Measurements from ENCODE around the gene FAM163B.

Gene FAM163B

DNA sequence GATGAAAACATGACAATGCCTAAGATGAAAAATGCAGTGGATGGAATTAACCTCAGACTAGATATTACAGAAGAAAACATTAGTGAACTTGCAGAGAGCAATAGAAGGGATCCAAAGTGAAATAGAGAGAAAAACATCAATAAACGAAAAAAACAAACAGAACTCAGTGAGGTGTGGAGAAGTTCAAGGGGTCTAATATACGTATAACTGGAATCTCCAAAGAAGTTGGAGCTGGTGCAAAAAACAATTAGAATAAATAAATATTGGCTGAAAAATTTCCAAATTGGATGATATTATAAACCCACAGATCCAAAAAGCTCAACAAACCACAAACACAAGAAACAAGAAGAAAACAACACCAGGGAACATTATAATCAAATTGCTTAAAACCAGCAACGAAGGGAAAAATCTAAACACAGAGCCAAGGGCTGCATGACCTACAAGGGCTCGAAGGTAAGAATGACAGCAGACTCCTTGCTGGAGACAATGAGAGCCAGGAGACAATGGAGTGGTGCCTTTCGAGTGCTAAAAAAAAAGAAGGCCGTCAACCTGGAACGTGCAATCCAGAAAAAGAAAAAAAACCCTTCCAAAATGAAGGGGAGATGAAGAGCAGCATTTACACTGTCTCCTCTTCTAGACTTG is 11.8 kb downstream of the FAM163B start:
- H3K4me3 ChIP-seq (ENCODE audit: control insufficient read depth, low read depth, low read length), result no peak overlapping the region
- DNase-seq (ENCODE audit: low read depth), result no peak
- TF ChIP-seq, protein P1, sequence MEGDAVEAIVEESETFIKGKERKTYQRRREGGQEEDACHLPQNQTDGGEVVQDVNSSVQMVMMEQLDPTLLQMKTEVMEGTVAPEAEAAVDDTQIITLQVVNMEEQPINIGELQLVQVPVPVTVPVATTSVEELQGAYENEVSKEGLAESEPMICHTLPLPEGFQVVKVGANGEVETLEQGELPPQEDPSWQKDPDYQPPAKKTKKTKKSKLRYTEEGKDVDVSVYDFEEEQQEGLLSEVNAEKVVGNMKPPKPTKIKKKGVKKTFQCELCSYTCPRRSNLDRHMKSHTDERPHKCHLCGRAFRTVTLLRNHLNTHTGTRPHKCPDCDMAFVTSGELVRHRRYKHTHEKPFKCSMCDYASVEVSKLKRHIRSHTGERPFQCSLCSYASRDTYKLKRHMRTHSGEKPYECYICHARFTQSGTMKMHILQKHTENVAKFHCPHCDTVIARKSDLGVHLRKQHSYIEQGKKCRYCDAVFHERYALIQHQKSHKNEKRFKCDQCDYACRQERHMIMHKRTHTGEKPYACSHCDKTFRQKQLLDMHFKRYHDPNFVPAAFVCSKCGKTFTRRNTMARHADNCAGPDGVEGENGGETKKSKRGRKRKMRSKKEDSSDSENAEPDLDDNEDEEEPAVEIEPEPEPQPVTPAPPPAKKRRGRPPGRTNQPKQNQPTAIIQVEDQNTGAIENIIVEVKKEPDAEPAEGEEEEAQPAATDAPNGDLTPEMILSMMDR (IDR thresholded peaks at IDR 0.05; ENCODE audit: control insufficient read depth, insufficient read depth, low read depth, low read length, missing control alignments), result no peak

DNA sequence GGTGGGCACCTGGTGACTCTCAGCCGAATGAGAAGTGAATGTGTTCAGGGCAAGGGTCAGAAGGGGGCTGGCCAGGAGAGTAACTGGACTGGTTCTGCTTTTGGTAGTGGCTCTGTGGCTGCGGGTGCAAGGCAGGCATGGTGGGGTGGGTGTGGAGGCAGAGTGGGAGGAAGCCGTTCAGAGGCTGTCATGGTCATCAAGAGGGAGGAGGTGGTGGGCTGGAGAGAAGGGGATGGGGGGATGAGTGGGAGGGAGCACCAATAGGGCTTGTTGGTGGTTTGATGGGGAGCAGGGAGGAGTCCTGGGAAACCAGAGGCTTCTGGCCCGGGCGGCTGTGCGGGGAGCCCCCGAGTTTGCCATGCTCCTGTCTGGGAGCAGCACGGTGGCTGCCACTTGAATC is 13.3 kb downstream of the FAM163B start:
- no peak overlapping the region for H3K4me3 ChIP-seq (ENCODE audit: control insufficient read depth, low read depth, low read length)
- DNase-seq (ENCODE audit: low read depth), result no peak
- TF ChIP-seq, protein P1 (IDR thresholded peaks at IDR 0.05; ENCODE audit: control insufficient read depth, insufficient read depth, low read depth, low read length, missing control alignments), result no peak

DNA sequence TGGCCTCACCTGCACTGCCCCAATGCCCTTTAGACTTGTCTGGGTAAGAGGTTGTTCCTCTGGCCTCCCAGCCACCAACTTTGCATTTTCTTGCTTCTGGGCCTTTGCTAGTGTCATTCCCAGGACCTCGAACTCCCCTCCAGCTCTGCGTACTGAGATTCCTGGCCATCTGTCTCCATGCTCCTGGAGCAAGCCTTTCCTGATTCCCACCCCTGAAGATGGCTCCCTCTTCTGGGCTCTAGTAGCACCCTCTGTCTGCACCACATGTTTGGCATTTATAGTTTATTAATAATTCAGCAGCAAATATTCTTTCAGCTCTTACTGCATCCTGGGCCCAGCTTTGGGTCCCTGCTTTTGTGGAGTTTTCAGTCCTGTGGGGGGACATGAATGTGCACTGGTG is 14.9 kb downstream of the FAM163B start:
- no peak for DNase-seq (ENCODE audit: low read depth)
- TF ChIP-seq, protein P1 (IDR thresholded peaks at IDR 0.05; ENCODE audit: control insufficient read depth, insufficient read depth, low read depth, low read length, missing control alignments), result no peak
- H3K4me3 ChIP-seq (ENCODE audit: control insufficient read depth, low read depth, low read length), result no peak overlapping the region

DNA sequence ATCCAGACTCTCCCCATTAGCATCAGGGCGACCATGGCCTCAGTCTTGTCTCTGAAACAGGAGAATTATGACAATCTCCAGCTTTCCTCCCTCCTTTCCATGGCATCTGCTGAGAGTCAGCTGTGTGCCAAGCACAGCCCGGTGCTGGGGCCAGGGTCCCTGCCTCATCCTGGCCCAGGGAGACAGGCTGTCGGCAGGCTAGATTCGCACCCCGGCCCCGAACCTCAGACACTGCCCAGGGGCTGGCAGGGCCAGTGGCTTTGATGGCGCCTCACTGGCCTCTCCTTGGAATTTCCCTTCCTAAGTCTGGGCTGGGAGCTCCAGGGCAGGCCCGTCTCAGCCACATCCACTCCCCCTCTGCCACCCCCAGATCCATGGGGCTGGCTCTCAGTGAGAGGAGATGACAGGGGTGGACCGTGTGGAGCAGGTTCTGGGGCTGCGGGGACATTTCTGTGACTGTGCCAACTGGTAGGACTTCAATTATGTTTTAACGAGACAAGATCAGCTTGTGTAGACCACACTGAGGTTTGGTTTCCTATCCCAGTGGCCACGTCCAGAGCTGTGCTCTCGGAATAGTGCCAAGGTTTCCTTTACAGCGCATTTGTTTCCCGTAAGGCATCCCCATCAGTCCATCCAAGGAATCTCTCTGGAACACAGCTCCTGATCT is 15.5 kb downstream of the FAM163B start:
- TF ChIP-seq, protein P1 (IDR thresholded peaks at IDR 0.05; ENCODE audit: control insufficient read depth, insufficient read depth, low read depth, low read length, missing control alignments), result no peak
- H3K4me3 ChIP-seq (ENCODE audit: control insufficient read depth, low read depth, low read length), result no peak overlapping the region
- no peak for DNase-seq (ENCODE audit: low read depth)

DNA sequence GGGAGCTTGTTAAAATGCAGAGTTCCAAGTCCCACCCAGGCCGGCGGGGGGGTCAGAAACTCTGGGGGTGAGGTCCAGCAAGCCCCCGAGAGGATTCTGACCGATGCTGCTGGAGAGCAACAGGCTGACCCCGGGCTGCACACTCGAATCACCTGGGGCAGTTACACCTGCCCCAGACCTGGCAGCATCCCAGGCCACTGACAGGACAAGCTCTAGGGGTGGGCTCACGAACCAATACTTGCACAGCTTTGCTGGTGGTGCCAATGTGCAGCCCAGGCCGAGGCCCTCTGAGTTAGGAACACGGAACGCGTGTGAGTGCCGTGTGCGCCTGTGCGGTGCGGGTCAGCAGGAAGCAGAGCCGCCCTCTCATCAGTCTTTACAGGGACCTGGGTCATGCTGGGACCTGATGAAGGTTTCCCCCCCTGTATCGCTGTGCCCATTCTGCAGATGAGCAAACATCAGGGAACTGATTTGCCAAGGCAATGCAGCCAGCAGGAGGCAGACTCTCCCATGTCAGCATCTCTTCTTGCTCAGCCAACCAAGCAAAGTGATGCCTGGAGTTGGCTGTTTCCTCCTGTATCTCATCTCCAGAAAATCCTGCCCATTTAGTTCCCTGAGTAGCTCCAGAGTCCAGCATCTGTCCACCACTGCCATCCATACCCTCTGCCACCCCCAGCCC is 16.3 kb downstream of the FAM163B start:
- H3K4me3 ChIP-seq (ENCODE audit: control insufficient read depth, low read depth, low read length), result no peak overlapping the region
- TF ChIP-seq, protein P1 (IDR thresholded peaks at IDR 0.05; ENCODE audit: control insufficient read depth, insufficient read depth, low read depth, low read length, missing control alignments), result no peak
- no peak for DNase-seq (ENCODE audit: low read depth)

DNA sequence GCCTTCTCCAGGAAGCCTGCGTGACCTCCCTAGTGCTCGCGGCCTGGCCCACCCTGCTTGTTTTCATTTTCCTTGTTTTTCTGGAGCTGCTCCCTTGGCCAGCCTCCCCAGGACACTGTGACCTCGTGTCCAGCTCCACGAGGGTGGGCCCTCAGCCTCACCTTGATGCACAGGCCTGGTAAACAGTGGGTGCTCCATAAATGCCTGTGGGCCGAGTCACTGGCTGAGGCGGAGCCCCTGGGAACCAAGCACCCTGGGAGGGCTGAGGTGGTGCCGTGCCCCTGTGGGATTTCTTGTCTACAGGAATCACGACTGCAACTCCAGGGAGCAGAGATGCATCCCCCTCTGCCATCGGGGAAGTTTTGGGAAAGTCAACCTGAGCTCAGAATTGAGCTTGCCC is 17.2 kb downstream of the FAM163B start:
- H3K4me3 ChIP-seq (ENCODE audit: control insufficient read depth, low read depth, low read length), result no peak overlapping the region
- no peak for DNase-seq (ENCODE audit: low read depth)
- TF ChIP-seq, protein P1 (IDR thresholded peaks at IDR 0.05; ENCODE audit: control insufficient read depth, insufficient read depth, low read depth, low read length, missing control alignments), result no peak
